HepG2 (cell line): ENCODE data around the gene GGA2. TPM values are rescaled to one million over a fixed set of nuclear protein-coding genes. Genes with fewer than 3 reads are reported as not detected.

Experiments used
- ADNP ChIP-seq: sonication (generic); formaldehyde crosslinking; IDR thresholded peaks from 2 replicates; pipeline ENCODE4 v1.4.0; 2020; ENCODE audit warnings: missing genetic modification reagents
- ATF4 ChIP-seq, 2 experiments: fragments of 450-650 bp in 1 of 2; sonication (generic) in 1 of 2; formaldehyde crosslinking; IDR thresholded peaks; 2 replicates each; pipeline versions ENCODE4 v1.5.0 to v1.8.0; 2020 to 2022; ENCODE audit warnings: mild to moderate bottlenecking in 1 of 2, missing genetic modification reagents in 1 of 2
- EP300 ChIP-seq, 3 experiments: sonication (generic) in 1 of 3; formaldehyde crosslinking in 1 of 3; IDR thresholded peaks; 2 replicates each; pipeline versions ENCODE4 v1.5.1 to v1.6.1; 2011 to 2020; ENCODE audit warnings: low read depth in 2 of 3, low read length in 2 of 3, borderline replicate concordance in 1 of 3, improper control_type of control experiment in 1 of 3, mild to moderate bottlenecking in 1 of 3, missing genetic modification reagents in 1 of 3, moderate library complexity in 1 of 3
- GLI4 ChIP-seq: sonication (generic); formaldehyde crosslinking; IDR thresholded peaks from 2 replicates; pipeline ENCODE4 v1.5.1; 2020; ENCODE audit warnings: missing genetic modification reagents, mild to moderate bottlenecking, moderate library complexity, borderline replicate concordance
- LCORL ChIP-seq, 2 experiments: fragments of 450-650 bp in 1 of 2; sonication (generic) in 1 of 2; formaldehyde crosslinking in 1 of 2; IDR thresholded peaks; 2 replicates each; pipeline versions ENCODE4 v1.5.0 to v1.6.1; 2017 to 2020; ENCODE audit warnings: antibody characterized with exemption in 1 of 2, missing genetic modification reagents in 1 of 2
- MNT ChIP-seq: fragments of 450-650 bp; IDR thresholded peaks from 2 replicates; pipeline ENCODE4 v1.6.1; 2016
- NFAT5 ChIP-seq: sonication (generic); formaldehyde crosslinking; IDR thresholded peaks from 2 replicates; pipeline ENCODE4 v1.4.0; 2020; ENCODE audit warnings: missing genetic modification reagents
- NFYB ChIP-seq: sonication (generic); formaldehyde crosslinking; IDR thresholded peaks from 2 replicates; pipeline ENCODE4 v1.4.0; 2020; ENCODE audit warnings: missing genetic modification reagents
- TRIM24 ChIP-seq: sonication (generic); formaldehyde crosslinking; IDR thresholded peaks from 2 replicates; pipeline ENCODE4 v1.8.0; 2022; ENCODE audit warnings: mild to moderate bottlenecking, missing genetic modification reagents
- ZKSCAN1 ChIP-seq: fragments of 150-350 bp; IDR thresholded peaks from 2 replicates; pipeline ENCODE4 v1.6.1; 2014; ENCODE audit warnings: low read length
- ZNF235 ChIP-seq: sonication (generic); formaldehyde crosslinking; IDR thresholded peaks from 2 replicates; pipeline ENCODE4 v1.8.1; 2023; ENCODE audit warnings: mild to moderate bottlenecking, missing genetic modification reagents, borderline replicate concordance
- ZNF253 ChIP-seq: sonication (generic); formaldehyde crosslinking; IDR thresholded peaks from 2 replicates; pipeline ENCODE4 v1.8.0; 2022; ENCODE audit warnings: mild to moderate bottlenecking, missing genetic modification reagents, borderline replicate concordance
- ZNF263 ChIP-seq: sonication (generic); formaldehyde crosslinking; IDR thresholded peaks from 2 replicates; pipeline ENCODE4 v1.4.0; 2020; ENCODE audit warnings: missing genetic modification reagents
- ZNF335 ChIP-seq: sonication (generic); formaldehyde crosslinking; IDR thresholded peaks from 2 replicates; pipeline ENCODE4 v1.4.0; 2020; ENCODE audit warnings: missing genetic modification reagents
- ZNF484 ChIP-seq: sonication (generic); formaldehyde crosslinking; IDR thresholded peaks from 2 replicates; pipeline ENCODE4 v1.5.1; 2020; ENCODE audit warnings: mild to moderate bottlenecking, low read depth, missing genetic modification reagents, borderline replicate concordance
- ZNF562 ChIP-seq: sonication (generic); formaldehyde crosslinking; IDR thresholded peaks from 2 replicates; pipeline ENCODE4 v1.8.0; 2022; ENCODE audit warnings: missing genetic modification reagents, borderline replicate concordance
- ZNF569 ChIP-seq: sonication (generic); formaldehyde crosslinking; IDR thresholded peaks from 2 replicates; pipeline ENCODE4 v1.5.0; 2020; ENCODE audit warnings: mild to moderate bottlenecking, missing genetic modification reagents, moderate library complexity, borderline replicate concordance
- ZNF629 ChIP-seq: sonication (generic); formaldehyde crosslinking; conservative IDR thresholded peaks from 2 replicates; pipeline ENCODE4 v1.5.0; 2020; ENCODE audit warnings: missing genetic modification reagents
- ZNF652 ChIP-seq: IDR thresholded peaks from 2 replicates; pipeline ENCODE4 v1.6.1; 2016; ENCODE audit warnings: low read depth, borderline replicate concordance
- ZNF788 ChIP-seq: sonication (generic); formaldehyde crosslinking; IDR thresholded peaks from 2 replicates; pipeline ENCODE4 v1.5.0; 2020; ENCODE audit warnings: mild to moderate bottlenecking, missing genetic modification reagents, borderline replicate concordance
- ZSCAN31 ChIP-seq: sonication (generic); formaldehyde crosslinking; IDR thresholded peaks from 2 replicates; pipeline ENCODE4 v1.5.0; 2020; ENCODE audit warnings: low read depth, mild to moderate bottlenecking, missing genetic modification reagents
- polyA plus RNA-seq, 8 experiments: library from polyadenylated mRNA; depleted of rRNA in 3 of 8; stranded (reverse) in 7 of 8; unstranded in 1 of 8; fragments of >200 nt; fragmentation: Illumina TruSeq in 4 of 8; extraction: Trizol in 4 of 8; gene quantifications; 2 replicates each; pipeline versions ENCODE4 v1.2.1 to v1.2.3, GENCODE V29; 2011 to 2016; ENCODE audit warnings: low read depth in 4 of 8, missing spikeins in 1 of 8, mixed read lengths in 1 of 8; ENCODE audit not compliant: insufficient read depth in 1 of 8
- total RNA-seq, 5 experiments: library from RNA; depleted of rRNA; stranded (reverse); fragments of >200 nt; fragmentation: Illumina TruSeq; extraction: Trizol; gene quantifications; 2 replicates each; pipeline ENCODE4 v1.2.3, GENCODE V29; 2016; ENCODE audit warnings: low read depth in 1 of 5

The GGA2 gene
- total and polyA plus RNA-seq, 2 of the 13 experiments (the other 11 are each of a cell fraction or from before 2014, with no cell fraction given), result 51.5 to 69.8 TPM

- TF ChIP-seq MNT, result peak; percentile 86
- TF ChIP-seq ZNF788 (CRISPR knock-in tag), result peak; percentile 87
- no peak for TF ChIP-seq TRIM24 (CRISPR knock-in tag)
- peak in 1 of 2 experiments; percentile 99; a peak in 2 of 4 replicates for TF ChIP-seq ATF4 (CRISPR knock-in tag; IDR thresholded peaks at IDR 0.05)
- TF ChIP-seq LCORL (IDR thresholded peaks at IDR 0.05), result no peak; the same call in 1 of the 2 replicates
- TF ChIP-seq LCORL (CRISPR knock-in tag; IDR thresholded peaks at IDR 0.05), result peak; percentile 96
- no peak for TF ChIP-seq GLI4 (CRISPR knock-in tag)
- TF ChIP-seq ZNF235 (CRISPR knock-in tag), result no peak; the same call in 1 of the 2 replicates
- no peak for TF ChIP-seq ZNF263
- TF ChIP-seq ZKSCAN1, result peak; percentile 49; the same call in 1 of the 2 replicates
- peak; percentile 76 for TF ChIP-seq ZNF629
- TF ChIP-seq EP300 (IDR thresholded peaks at IDR 0.05; ENCODE audit: low read depth in 2 of 2, low read length in 2 of 2), result peak; percentile 88 to 96
- TF ChIP-seq EP300 (CRISPR knock-in tag; IDR thresholded peaks at IDR 0.05; ENCODE audit: borderline replicate concordance), result peak; percentile 98
- TF ChIP-seq NFAT5 (CRISPR knock-in tag), result no peak
- TF ChIP-seq ZNF253 (CRISPR knock-in tag), result no peak
- 0 out of 2 replicates have a peak, but pooled peaks have one; percentile 24 for TF ChIP-seq NFYB (CRISPR knock-in tag)
- peak; percentile 89 for TF ChIP-seq ZNF335 (CRISPR knock-in tag)
- TF ChIP-seq ADNP (CRISPR knock-in tag), result no peak
- peak; percentile 51; the same call in 1 of the 2 replicates for TF ChIP-seq ZSCAN31 (CRISPR knock-in tag)
- peak; percentile 59; the same call in 1 of the 2 replicates for TF ChIP-seq ZNF652 (CRISPR knock-in tag)
- TF ChIP-seq ZNF562, result no peak
- no peak for TF ChIP-seq ZNF569 (CRISPR knock-in tag)
- TF ChIP-seq ZNF484 (CRISPR knock-in tag), result no peak
Observed at GRCh38 chr16:23539984-23540816, 29.9 kb upstream of the GGA2 start (continued).
